MCF 10A (cell line): Measurements from ENCODE around the gene KRTAP12-3. TPM values are rescaled to one million over a fixed set of nuclear protein-coding genes. Genes with fewer than 3 reads are reported as not detected.
"Not testable (repeated sequence)": the region's sequence is repeated elsewhere in the genome, so short reads cannot be mapped to it uniquely, and the experiment has no call there.

Source experiments
- BruUV-seq: library from RNA; stranded (reverse); fragments of 400-500 nt; replicated peaks from 2 replicates; lab custom pipeline; 2021; lab: Mats Ljungman, UMichigan
- CTCF ChIA-PET: fragments of 300-600 bp; sonication (Branson Sonifier 250); formaldehyde crosslinking; extraction: SDS; loops from one replicate; lab custom pipeline; 2021; ENCODE audit warnings: antibody characterized with exemption, inconsistent platforms; lab: Yijun Ruan, JAX
- POLR2A ChIA-PET: fragments of 300-600, 350-650 bp; sonication (Branson Sonifier 250); formaldehyde crosslinking; extraction: SDS; loops from one replicate; lab custom pipeline; 2020; ENCODE audit warnings: antibody characterized with exemption, inconsistent platforms; lab: Yijun Ruan, JAX
- DNase-seq: peaks from one replicate; pipeline ENCODE4 v3.0.0-alpha.2; 2018; ENCODE audit not compliant: unreplicated experiment
- H3K27ac Mint-ChIP-seq: one replicate; pipeline ENCODE4 v1.8.0; 2022; ENCODE audit warnings: mild to moderate bottlenecking, low read depth, mixed read lengths; ENCODE audit not compliant: unreplicated experiment
- H3K27me3 Mint-ChIP-seq: one replicate; pipeline ENCODE4 v1.8.0; 2022; ENCODE audit warnings: mixed read lengths; ENCODE audit not compliant: insufficient read depth, unreplicated experiment
- H3K36me3 Mint-ChIP-seq: one replicate; pipeline ENCODE4 v1.8.0; 2022; ENCODE audit warnings: mild to moderate bottlenecking, moderate library complexity, mixed read lengths; ENCODE audit not compliant: insufficient read depth, unreplicated experiment
- H3K4me1 Mint-ChIP-seq: one replicate; pipeline ENCODE4 v1.8.0; 2022; ENCODE audit warnings: mixed read lengths; ENCODE audit not compliant: insufficient read depth, unreplicated experiment
- H3K4me3 Mint-ChIP-seq: one replicate; pipeline ENCODE4 v1.8.0; 2022; ENCODE audit warnings: mild to moderate bottlenecking, moderate library complexity, mixed read lengths; ENCODE audit not compliant: unreplicated experiment
- H3K9me3 Mint-ChIP-seq: one replicate; pipeline ENCODE4 v1.8.0; 2022; ENCODE audit warnings: mixed read lengths; ENCODE audit not compliant: unreplicated experiment
- intact Hi-C: fragments of 100-400 bp; cut with micrococcal nuclease; formaldehyde crosslinking; loops from 2 replicates; pipeline ENCODE4 v1.14.1; 2022
- total RNA-seq: library from RNA; stranded (reverse); gene quantifications from 2 replicates; pipeline ENCODE4 v1.2.3, GENCODE V29; 2022
- TF ChIP-seq, protein P1 (sequence below): fragments of 200-600 bp; IDR thresholded peaks from one replicate; pipeline ENCODE4 v1.8.0; 2022; ENCODE audit warnings: antibody characterized with exemption, mild to moderate bottlenecking; ENCODE audit not compliant: unreplicated experiment

KRTAP12-3 gene
- total RNA-seq, 1 experiment from 2014 or later: not detected

GRCh38 chr21:44681861-44682579 is 24.3 kb downstream of the KRTAP12-3 start, which contains the start of gene KRTAP12-1:
TSS of gene KRTAP12-1 (minus strand) at chr21:44682163. CDS start at chr21:44682123, 40 bp downstream.
- H3K9me3 Mint-ChIP-seq: no peaks in the 10 kb centered on the region
- peaks cover 96% of the 10 kb centered on the region for H3K27me3 Mint-ChIP-seq
- no peaks in the 10 kb centered on the region for H3K36me3 Mint-ChIP-seq
- no TSS peak for BruUV-seq
- no peaks in the 10 kb centered on the region for H3K4me1 Mint-ChIP-seq
- TF ChIP-seq, protein P1, sequence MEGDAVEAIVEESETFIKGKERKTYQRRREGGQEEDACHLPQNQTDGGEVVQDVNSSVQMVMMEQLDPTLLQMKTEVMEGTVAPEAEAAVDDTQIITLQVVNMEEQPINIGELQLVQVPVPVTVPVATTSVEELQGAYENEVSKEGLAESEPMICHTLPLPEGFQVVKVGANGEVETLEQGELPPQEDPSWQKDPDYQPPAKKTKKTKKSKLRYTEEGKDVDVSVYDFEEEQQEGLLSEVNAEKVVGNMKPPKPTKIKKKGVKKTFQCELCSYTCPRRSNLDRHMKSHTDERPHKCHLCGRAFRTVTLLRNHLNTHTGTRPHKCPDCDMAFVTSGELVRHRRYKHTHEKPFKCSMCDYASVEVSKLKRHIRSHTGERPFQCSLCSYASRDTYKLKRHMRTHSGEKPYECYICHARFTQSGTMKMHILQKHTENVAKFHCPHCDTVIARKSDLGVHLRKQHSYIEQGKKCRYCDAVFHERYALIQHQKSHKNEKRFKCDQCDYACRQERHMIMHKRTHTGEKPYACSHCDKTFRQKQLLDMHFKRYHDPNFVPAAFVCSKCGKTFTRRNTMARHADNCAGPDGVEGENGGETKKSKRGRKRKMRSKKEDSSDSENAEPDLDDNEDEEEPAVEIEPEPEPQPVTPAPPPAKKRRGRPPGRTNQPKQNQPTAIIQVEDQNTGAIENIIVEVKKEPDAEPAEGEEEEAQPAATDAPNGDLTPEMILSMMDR: no peak
- H3K4me3 Mint-ChIP-seq: no peak within 1 kb of the TSS
- POLR2A ChIA-PET: interaction anchor here (1.2 kb wide), 1 partner anchor 16 kb away, joined by 4 read pairs; the partner anchor contains the start of gene KRTAP12-2
- intact Hi-C loops: no loop called here
- CTCF ChIA-PET: interaction anchor here (0.5 kb wide), 1 partner anchor 178 kb away, joined by 3 read pairs; no protein-coding TSS in a partner anchor
- no peak within 1 kb of the TSS for H3K27ac Mint-ChIP-seq
- DNase-seq: peak; percentile 4

DNA sequence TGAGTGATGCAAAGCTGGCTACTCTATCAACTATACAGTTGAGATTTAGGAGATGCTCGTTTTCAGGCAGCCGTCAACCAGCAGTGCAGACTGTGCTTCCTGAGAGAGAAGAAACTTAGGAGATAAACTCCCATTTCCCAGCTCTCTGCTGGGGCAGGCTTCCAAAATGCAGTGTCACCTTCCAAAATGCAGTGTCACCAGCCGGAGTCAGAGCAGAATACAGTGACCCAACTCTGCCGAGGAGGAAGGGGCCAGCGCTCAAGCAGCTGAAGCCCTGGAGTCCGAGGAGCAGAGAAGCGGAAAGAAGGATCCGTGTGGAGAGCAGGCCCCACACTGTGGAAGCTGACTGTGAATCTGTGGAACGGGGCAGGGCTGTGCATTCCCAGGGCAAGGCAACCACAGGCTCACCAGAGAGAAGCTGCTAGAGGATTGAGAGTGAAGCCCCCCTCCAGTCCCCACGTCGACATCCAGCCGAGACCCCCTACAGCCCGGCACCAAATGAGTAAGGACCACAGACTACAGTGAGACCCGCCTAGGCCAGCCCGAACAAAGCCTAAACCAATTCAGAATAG is 24.9 kb downstream of the KRTAP12-3 start:
- POLR2A ChIA-PET: interaction anchor here (1.2 kb wide), 1 partner anchor 16 kb away, joined by 4 read pairs; the partner anchor contains the start of gene KRTAP12-2
- TF ChIP-seq, protein P1: no peak
- BruUV-seq: no TSS peak
- Mint-ChIP-seq H3K4me1 (no peaks in the 10 kb centered on the region), H3K27ac (no peak overlapping the region), H3K9me3 (no peaks in the 10 kb centered on the region), H3K4me3 (no peak overlapping the region), H3K27me3 (peaks cover 96% of the 10 kb centered on the region), H3K36me3 (no peaks in the 10 kb centered on the region)
- DNase-seq: no peak
- intact Hi-C loops: no loop called here
- CTCF ChIA-PET: interaction anchor here (0.5 kb wide), 1 partner anchor 178 kb away, joined by 3 read pairs; no protein-coding TSS in a partner anchor

- H3K27me3 Mint-ChIP-seq: peaks cover 96% of the 10 kb centered on the region
- H3K9me3 Mint-ChIP-seq: no peaks in the 10 kb centered on the region
- no TSS peak for BruUV-seq
- H3K4me3 Mint-ChIP-seq: no peak overlapping the region
- ChIA-PET CTCF (interaction anchor here (0.5 to 0.8 kb wide), 3 partner anchors 59 to 454 kb away, joined by 3 read pairs; no protein-coding TSS in a partner anchor), POLR2A (no interaction called here)
- no peak overlapping the region for H3K27ac Mint-ChIP-seq
- H3K4me1 Mint-ChIP-seq: no peaks in the 10 kb centered on the region
- intact Hi-C loops: no loop called here
- H3K36me3 Mint-ChIP-seq: no peaks in the 10 kb centered on the region
- no peak for DNase-seq
- TF ChIP-seq, protein P1: no peak
These were observed 26.3 kb downstream of the KRTAP12-3 start for GRCh38 chr21:44684077-44684476.

DNA sequence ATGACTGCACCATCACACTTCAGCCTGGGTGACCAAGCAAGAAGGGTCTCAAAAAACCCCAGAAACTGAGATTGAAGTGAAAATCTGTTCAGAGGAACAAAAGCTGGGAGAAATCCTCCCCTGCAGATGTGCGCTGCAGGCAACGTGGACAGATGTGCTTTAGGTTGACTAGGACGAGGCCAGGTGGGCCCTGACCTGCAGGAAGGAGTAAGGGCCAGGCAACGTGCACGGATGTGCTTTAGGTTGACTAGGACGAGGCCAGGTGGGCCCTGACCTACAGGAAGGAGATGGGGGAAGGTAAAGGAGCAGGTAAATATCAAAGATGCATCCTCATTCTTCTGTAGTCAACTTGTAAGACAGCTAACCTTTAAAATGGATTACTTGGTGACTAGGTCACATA is 26.8 kb downstream of the KRTAP12-3 start:
- ChIA-PET CTCF (interaction anchor here (0.5 to 1.4 kb wide), 2 partner anchors 58 to 453 kb away, joined by 3 read pairs; no protein-coding TSS in a partner anchor), POLR2A (no interaction called here)
- H3K27ac Mint-ChIP-seq: no peak overlapping the region
- intact Hi-C loops: no loop called here
- no peak for DNase-seq
- BruUV-seq: no TSS peak
- H3K4me3 Mint-ChIP-seq: no peak overlapping the region
- H3K4me1 Mint-ChIP-seq: no peaks in the 10 kb centered on the region
- no peaks in the 10 kb centered on the region for H3K9me3 Mint-ChIP-seq
- peaks cover 92% of the 10 kb centered on the region for H3K27me3 Mint-ChIP-seq
- TF ChIP-seq, protein P1: no peak
- H3K36me3 Mint-ChIP-seq: no peaks in the 10 kb centered on the region

DNA sequence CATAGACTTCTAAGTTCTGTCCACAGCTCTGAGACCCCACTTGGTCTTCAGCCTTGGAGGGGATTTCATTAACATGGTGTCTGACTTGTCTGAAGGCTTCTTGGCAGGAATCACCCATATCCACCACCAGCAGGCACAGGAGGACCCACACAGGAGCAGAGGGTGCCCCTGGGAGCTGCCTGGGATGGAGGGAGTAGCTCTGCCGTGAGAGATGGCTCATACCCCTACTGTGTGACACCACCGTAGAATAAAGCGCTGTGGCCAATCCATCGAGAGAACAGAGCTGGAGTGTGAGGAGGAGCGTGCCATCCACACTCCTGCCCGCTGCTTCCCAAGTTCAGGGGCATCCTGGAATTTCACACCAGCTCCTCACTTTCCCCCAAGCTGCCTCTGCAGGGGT is 27.3 kb downstream of the KRTAP12-3 start:
- intact Hi-C loops, H3K9me3 Mint-ChIP-seq, BruUV-seq, H3K36me3 Mint-ChIP-seq, H3K4me1 Mint-ChIP-seq, H3K27ac Mint-ChIP-seq, POLR2A ChIA-PET, H3K4me3 Mint-ChIP-seq, DNase-seq: not testable (repeated sequence)
- peaks cover 92% of the 10 kb centered on the region for H3K27me3 Mint-ChIP-seq
- CTCF ChIA-PET: interaction anchor here (1.4 kb wide), 1 partner anchor 57 kb away, joined by 3 read pairs; no protein-coding TSS in a partner anchor
